ENCODE data around the gene NKD2.

The NKD2 gene

GRCh38 chr5:1027631-1028441 is 19.2 kb downstream of the NKD2 start:
- TF ChIP-seq, protein P1, sequence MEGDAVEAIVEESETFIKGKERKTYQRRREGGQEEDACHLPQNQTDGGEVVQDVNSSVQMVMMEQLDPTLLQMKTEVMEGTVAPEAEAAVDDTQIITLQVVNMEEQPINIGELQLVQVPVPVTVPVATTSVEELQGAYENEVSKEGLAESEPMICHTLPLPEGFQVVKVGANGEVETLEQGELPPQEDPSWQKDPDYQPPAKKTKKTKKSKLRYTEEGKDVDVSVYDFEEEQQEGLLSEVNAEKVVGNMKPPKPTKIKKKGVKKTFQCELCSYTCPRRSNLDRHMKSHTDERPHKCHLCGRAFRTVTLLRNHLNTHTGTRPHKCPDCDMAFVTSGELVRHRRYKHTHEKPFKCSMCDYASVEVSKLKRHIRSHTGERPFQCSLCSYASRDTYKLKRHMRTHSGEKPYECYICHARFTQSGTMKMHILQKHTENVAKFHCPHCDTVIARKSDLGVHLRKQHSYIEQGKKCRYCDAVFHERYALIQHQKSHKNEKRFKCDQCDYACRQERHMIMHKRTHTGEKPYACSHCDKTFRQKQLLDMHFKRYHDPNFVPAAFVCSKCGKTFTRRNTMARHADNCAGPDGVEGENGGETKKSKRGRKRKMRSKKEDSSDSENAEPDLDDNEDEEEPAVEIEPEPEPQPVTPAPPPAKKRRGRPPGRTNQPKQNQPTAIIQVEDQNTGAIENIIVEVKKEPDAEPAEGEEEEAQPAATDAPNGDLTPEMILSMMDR (IDR thresholded peaks at IDR 0.05; ENCODE audit: borderline replicate concordance, insufficient read depth, low read depth, low read length) = no peak
- no peak overlapping the region for H3K4me3 ChIP-seq (ENCODE audit: low read depth, low read length)

GRCh38 chr5:1028481-1029281 is 20.1 kb downstream of the NKD2 start:
- TF ChIP-seq, protein P1 (IDR thresholded peaks at IDR 0.05; ENCODE audit: borderline replicate concordance, insufficient read depth, low read depth, low read length) = no peak
- H3K4me3 ChIP-seq (ENCODE audit: low read depth, low read length) = no peak overlapping the region

DNA sequence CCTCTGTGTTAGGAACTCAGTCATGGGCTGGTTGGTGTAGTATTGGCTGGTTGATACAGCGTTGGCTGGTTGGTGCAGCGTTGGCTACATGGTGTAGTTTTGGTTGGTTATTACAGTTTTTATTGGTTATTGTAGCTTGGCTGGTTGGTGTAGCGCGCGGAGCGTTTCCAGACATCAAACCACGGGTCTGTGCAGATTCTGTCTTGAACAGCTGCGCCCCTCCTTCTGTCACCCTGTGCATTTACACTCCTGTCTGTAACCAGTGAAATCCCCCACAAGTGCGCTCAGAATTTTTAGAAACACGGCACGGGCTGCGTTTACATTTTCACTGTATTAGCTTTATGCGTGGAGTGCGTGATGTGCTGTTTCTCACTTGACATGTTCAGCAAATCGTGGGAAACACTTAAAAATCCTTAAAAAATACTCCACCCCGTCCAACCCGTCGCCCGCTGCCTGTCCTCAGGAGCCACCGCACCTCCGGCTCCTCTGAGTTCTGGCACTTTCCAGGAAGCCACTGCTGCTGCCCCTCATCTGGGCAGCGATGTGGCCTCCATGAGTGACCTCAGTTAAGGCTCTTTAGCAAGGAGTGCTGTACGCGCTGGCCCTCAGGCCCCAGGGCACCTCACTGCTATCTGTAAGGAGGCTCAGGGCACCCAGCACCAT is 20.8 kb downstream of the NKD2 start:
- TF ChIP-seq, protein P1 (IDR thresholded peaks at IDR 0.05; ENCODE audit: borderline replicate concordance, insufficient read depth, low read depth, low read length) = no peak
- no peak overlapping the region for H3K4me3 ChIP-seq (ENCODE audit: low read depth, low read length)

DNA sequence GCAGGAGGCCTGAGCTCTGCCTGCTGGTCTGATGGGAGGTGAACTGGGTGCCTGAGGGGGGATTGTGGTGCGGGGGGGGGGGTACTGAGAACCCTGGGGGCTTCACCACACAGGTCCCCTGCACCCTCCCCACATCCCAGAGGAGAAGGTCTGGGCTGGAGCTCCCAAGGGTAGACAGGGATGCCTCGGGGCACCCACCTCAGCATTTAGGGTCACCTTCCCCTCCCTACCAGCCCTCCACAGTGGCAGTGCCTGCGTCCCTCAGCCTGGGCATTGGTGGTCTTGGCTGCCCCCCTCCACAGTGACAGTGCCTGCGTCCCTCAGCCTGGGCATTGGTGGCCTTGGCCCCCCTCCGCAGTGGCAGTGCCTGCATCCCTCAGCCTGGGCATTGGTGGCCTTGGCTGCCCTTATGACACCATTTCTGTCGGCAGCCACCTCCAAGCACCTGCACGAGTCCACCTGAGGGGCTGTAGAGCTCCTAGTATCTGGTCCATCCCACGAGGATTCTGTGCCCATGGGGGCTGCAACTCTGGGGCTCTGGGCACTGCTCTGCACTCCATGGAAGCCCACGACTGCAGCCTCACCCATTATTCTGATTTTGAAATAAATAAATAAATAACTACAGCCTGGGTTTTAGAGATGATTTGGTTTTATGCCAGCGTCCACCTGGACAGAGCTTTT is 21.5 kb downstream of the NKD2 start:
- TF ChIP-seq, protein P1 (IDR thresholded peaks at IDR 0.05; ENCODE audit: borderline replicate concordance, insufficient read depth, low read depth, low read length) = no peak
- no peak overlapping the region for H3K4me3 ChIP-seq (ENCODE audit: low read depth, low read length)

- TF ChIP-seq, protein P1 (IDR thresholded peaks at IDR 0.05; ENCODE audit: borderline replicate concordance, insufficient read depth, low read depth, low read length) = no peak
Measured at GRCh38 chr5:1030801-1031271, 22.2 kb downstream of the NKD2 start.

DNA sequence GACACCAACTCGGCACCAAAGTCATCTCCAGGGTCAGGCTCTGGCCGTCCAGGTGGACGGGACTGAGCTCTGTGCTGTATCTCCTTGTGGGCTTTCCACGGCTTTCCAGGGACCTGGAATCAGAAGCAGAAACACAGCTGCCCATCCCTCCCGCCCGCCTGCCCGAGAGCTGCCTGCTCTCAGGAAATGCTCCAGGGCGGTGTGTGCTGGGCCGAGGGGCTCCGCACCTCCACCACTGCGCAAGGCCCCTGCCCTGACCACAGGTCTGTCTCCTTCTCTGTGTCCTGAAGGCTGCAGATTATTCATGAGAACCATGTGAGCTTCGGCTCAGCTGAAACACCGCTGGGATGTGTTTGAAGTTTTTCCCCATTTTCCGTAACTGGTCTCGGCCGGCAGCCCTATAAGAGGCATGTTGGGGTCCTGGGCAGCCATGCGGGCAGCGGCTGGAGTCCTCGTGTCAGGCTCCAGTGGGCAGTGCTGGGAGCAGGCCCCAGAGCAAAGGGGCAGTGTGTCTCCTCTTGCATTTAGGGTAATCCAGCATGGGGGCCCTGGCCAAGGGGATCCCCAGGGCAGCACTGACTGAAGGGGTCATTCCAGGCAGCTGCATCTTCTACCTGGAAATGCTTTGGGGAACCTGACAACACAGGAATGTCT is 22.8 kb downstream of the NKD2 start:
- no peak overlapping the region for H3K4me3 ChIP-seq (ENCODE audit: low read depth, low read length)
- TF ChIP-seq, protein P1 (IDR thresholded peaks at IDR 0.05; ENCODE audit: borderline replicate concordance, insufficient read depth, low read depth, low read length) = no peak

More at GRCh38 chr5:1030801-1031271, 22.2 kb downstream of the NKD2 start:
- H3K4me3 ChIP-seq (ENCODE audit: low read depth, low read length) = no peak overlapping the region

Data from GM12875 (cell line).